Heart left ventricle (tissue), 13 donors: ENCODE results near the gene ALDH3B2.

Experiments used
- POLR2A ChIP-seq, 2 donors: fragments of 450-650 bp; IDR thresholded peaks; one replicate each; pipeline ENCODE4 v1.6.1; 2017; ENCODE audit warnings: antibody characterized with exemption in 2 of 2, mild to moderate bottlenecking in 2 of 2, moderate library complexity in 2 of 2
- TF ChIP-seq, protein P1 (sequence below), 12 donors: fragments of 200-600 bp; sonication (generic) in 4 of 12; IDR thresholded peaks; one replicate each; pipeline versions ENCODE4 v1.5.0 to v1.8.0; 2018 to 2022; ENCODE audit warnings: antibody characterized with exemption in 12 of 12, mild to moderate bottlenecking in 5 of 12
- donor health status: ischemic (EF 13 %, LVEDD 7.1; RV severe dilation, severe dysfunction).
- donor health status: DM: no; HTN: yes; CAD: no.
- donor health status: DM: no; HTN: no; CAD: no.
- donor health status: ischemic (EF 25% LVEDD 6.9; RV normal size, moderate dysfunction).
- donor health status: ischemic (EF 25% LVEDD 5.7; RV mildly dilated, moderate dysfunction).
- donor health status: ischemic (EF 35%, LVEDD 5.7; RV mildly dilated, moderate dysfunction).
- donor health status: nonischemic (EF 11% LVEDD 7.7; RV severe dilation, severe dysfunction).
- donor health status: DM: yes; HTN: yes; CAD: no.
- donor health status: PGD.
- donor health status: ischemic (EF 29% LVEDD 5.4; RV normal size, mild dysfunction).
- donor health status: nonischemic (EF 23%, LVEDD 6.1; RV moderate dilation, normal function).

DNA sequence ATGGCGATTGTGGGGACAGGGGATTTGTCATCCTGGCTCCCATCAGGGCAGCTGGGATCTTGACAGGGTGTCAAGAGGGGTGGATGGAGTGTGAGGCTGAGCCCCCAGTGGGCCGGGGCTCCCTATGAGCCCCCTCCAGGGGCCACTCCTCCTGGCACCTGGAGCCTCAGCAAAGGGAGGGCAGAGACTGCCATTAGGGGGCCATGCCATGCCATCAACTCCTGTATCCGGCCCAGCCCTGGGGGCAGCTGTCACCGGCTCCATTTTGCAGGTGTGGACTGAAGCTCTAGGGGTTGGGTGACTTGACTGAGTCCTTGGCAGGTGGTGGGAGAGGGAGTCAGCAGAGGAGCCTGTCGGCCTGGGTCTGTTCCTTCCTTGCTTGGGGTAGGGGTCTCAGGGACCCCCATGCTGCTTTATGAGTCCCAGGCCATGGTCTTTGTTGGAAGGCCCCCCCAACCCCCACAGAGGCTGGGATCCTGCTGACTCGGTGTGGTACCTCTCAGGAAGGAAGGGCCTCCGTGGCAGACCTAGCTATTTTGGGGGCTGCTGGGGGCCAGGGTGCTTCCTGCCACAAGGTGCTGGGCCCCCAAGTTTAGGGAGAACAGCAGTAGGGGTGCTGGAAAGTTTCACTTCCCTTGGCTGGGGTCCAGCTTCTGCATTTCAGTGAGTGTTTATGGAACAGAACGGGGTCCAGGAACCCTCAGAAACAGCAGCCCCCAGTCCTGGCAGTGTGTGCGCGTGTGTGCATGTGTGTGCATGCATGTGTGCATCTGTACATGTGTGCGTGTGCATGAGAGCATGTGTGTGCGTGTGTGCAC lies 25.4 kb downstream of the ALDH3B2 start:
- TF ChIP-seq, protein P1, sequence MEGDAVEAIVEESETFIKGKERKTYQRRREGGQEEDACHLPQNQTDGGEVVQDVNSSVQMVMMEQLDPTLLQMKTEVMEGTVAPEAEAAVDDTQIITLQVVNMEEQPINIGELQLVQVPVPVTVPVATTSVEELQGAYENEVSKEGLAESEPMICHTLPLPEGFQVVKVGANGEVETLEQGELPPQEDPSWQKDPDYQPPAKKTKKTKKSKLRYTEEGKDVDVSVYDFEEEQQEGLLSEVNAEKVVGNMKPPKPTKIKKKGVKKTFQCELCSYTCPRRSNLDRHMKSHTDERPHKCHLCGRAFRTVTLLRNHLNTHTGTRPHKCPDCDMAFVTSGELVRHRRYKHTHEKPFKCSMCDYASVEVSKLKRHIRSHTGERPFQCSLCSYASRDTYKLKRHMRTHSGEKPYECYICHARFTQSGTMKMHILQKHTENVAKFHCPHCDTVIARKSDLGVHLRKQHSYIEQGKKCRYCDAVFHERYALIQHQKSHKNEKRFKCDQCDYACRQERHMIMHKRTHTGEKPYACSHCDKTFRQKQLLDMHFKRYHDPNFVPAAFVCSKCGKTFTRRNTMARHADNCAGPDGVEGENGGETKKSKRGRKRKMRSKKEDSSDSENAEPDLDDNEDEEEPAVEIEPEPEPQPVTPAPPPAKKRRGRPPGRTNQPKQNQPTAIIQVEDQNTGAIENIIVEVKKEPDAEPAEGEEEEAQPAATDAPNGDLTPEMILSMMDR (IDR thresholded peaks at IDR 0.05), result no peak
- no peak for TF ChIP-seq POLR2A (IDR thresholded peaks at IDR 0.05)
